HUDEP-2 (cell line): ENCODE measurements around the gene SNED1.

Experiments used
- DNase-seq, 76 experiments: peaks; one replicate each; lab custom pipeline; 2025; ENCODE audit not compliant: unreplicated experiment in 76 of 76; lab: John Stamatoyannopoulos, UW

The SNED1 gene

GRCh38 chr2:240991378-240992263 lies 6.8 kb upstream of the SNED1 start:
- no peak for DNase-seq

GRCh38 chr2:240992572-240993291 lies 5.7 kb upstream of the SNED1 start:
- DNase-seq = no peak

DNA sequence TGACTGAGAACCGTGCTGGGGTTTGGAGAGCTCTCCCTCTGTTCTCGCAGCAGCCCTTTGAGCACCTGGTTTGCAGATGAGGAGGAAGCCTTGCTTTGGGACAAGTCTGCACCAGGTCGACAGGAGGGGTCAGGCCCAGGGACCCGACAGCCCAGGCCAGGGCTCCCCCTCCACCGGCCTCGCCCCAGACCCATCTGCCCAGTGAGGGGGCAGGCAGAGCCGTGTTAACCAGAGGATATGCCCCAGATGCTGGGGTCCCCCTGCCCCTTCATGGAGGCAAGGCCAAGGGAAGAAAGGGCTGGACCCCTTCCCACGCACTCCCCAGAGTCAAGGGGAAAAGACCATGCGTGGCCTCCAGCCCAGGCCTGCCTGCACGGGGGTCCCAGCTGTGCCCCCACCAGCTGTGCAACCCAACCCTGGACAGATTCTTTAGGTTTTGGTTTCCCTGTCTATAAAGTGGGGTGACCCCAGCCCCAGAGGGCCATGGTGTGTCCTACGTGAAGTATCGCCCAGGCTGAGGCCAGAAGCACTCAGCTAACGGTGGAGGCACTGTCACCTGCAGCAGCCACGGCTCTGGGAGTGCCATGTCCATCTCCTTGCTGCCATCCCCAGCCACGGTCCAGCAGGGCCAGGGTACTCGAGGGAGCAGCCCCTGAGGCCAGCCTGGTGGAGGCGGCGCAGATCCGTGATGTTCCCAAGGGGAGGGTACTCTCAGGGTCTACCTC lies 4.8 kb upstream of the SNED1 start:
- DNase-seq = no peak

- DNase-seq = no peak
These were observed 4.1 kb upstream of the SNED1 start for GRCh38 chr2:240994171-240994896.

DNA sequence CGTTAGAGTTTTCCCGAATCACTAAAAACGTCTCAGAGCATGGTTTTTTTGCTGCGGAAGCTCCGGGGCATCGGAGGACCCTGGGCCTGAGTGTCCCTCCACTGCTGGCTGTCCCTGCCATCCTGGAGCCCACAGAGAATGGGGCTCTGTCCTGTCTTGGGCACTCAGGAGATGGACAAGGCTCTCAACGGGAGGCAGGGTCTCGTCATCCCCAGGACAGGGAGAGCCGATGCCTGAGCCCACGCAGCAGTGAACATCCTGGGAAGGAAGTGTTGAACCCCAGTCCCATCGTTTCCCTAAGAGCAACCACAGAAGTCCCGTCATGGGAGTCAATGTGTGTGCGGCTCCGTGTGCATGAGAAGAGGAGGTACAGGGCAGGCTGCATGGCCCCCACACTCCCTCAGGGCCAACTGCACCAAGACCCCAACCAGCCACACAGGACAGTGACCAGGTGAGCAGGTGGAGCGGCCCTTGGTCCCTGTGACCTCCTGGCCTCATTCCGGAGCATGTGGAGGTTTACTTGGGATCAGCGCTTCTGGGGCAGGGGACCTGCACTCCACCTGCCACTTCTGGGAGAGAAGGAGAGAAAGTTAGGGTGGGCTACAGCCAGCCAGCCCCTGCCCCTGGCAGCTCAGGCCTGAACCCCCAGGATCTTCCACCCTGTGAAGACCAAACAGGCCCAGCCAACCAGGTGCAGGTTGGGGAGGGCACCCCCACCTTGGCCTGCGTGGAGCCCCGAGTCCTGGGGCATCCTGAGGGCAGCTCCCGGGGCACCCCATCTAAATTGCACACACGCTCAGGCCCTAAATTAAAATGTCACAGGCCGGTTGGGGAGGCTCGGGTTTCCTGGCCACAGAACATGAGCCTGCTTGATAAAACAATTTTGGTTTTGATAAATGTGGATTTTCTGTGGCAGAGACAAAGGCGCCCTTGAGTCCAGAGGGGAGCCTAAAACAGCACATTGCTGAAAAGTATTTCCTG lies 3.1 kb upstream of the SNED1 start:
- no peak for DNase-seq

- DNase-seq = no peak
These were observed 2.1 kb upstream of the SNED1 start for GRCh38 chr2:240996161-240996833.

DNA sequence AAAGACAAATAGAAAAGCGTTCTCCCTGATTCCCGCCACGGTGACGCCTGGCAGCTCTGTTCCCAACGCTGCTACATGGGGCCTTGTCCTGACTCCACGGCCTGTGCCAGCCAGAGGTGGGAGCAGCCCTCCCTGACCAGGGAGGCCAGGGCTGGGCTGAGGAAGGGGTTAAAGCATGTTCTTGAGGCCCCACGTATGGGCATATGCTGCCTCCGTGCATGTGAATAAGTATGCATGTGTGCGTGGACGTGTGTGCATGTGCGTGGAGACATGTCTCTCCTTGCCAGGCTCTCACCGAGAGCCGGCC lies 1.6 kb upstream of the SNED1 start:
- no peak for DNase-seq

DNA sequence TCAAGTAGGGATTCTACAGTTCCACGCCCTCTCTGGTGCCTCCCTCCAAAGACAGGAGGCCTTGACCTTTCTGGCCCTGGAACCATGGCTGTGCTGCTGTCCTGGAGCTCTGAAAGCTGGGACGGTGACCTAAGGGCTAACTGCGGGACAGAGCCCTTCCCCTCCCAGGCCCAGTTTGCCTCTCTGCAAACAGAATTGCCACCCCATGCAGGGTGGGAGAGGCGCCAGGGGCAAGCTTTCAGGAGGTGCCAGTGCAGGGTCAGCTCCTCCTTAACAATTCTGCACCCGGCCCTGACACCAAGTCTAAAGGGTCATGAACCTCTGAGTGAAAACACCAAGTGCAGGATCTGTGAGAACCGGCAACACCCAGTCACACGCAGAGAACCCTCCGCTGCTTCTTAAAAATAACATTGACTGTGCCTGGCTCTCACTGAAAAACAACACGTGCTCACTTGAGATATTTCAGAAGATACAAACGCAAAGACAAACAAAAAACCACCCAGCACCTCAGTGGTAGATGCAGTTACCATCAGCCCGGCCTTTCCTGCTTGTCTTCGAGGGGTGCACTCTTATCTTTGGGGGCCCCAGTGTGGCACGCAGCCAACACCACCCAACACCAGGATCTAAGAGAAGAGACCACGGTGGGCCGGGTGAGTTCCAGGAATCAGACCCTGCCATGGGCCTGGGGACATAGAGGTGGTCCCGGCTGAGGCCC lies 1.1 kb upstream of the SNED1 start:
- no peak for DNase-seq

DNA sequence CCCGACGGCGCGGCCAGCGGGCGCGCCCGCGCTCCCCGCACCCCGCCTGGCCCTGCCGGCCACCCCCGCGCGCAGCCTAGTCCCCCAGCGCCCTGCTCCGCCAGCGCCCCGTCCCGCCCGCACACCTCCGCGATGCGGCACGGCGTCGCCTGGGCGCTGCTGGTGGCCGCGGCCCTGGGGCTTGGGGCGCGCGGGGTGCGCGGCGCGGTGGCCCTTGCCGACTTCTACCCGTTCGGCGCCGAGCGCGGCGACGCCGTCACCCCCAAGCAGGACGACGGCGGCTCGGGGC lies 232 bp downstream of the SNED1 start:
- DNase-seq = no peak

- DNase-seq = no peak
These were observed 775 bp downstream of the SNED1 start for GRCh38 chr2:240998995-240999791.

DNA sequence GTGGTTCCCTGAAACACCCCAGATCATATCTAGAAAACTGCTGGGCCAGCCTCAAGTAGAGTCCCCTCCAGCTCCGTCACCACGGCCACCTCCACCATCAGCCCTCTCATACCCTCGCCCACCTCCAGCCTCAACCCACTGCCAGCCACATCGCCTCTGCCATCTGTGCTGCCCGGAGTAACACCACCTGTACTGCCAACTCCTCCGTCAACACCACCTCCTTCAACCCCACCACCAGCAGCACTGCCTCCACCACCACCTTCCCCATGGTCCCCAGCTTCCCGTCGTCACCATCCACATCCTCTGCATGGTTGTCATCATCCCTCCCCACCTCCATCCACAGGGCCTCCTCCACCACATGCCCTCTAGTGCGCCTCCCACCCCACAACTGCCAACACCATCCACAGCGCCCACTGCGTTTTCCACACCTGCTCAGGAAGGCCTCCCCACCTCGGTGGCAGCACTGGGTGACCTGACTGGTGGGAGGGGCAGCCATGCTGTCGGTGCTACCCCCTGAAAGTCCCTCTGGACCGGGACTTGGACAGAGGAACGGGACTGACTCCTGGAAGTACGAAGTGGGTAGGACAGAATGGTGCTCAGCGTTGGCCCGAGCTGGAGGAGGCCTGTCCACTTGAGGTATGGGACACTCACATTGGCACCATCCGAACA lies 1.6 kb downstream of the SNED1 start:
- DNase-seq = no peak

GRCh38 chr2:241000831-241001321 lies 2.5 kb downstream of the SNED1 start:
- DNase-seq = no peak

DNA sequence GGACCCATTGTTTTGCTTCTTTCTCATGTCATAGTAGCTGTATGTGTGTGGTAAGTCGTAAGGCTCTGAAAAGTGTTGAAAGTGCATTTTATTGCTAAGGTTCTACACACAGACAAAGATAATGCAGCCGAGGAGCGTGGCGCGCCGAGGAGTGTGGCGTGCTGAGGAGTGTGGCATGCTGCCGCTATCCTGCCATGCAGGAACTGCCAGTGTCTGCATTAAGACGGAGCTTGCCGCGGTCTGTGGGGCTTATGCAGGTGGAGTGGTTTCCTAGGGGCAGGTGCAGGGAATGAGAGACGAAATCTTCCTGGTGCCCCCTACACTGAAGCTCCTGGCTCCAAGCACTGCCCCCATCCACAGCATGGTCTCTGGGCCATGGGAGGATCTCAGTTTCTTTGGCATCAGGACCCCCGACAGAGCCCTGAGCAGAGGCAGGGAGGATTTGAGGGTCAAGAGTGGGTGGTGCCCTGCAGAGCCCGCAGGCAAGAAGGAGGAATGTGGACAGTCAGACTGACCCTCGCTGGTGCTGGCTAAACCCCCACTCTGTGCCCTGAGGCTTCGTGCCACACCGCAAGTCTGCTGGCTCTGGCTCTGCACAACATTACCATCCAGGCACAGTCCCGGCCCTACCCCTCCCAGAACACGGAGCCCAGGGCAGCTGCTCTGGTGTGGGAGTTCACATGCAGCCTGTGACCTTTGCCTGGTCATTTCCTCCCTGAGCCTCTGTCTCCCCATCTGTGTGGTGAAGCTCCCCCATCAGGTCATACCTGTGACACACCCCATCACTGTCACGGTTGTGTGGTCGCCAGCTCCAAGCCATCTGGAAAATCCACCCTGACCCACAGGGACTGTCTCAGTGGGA lies 3.2 kb downstream of the SNED1 start:
- no peak for DNase-seq

GRCh38 chr2:241002275-241003046 lies 4.0 kb downstream of the SNED1 start:
- DNase-seq = no peak

GRCh38 chr2:241003047-241003360 lies 4.6 kb downstream of the SNED1 start:
- no peak for DNase-seq

DNA sequence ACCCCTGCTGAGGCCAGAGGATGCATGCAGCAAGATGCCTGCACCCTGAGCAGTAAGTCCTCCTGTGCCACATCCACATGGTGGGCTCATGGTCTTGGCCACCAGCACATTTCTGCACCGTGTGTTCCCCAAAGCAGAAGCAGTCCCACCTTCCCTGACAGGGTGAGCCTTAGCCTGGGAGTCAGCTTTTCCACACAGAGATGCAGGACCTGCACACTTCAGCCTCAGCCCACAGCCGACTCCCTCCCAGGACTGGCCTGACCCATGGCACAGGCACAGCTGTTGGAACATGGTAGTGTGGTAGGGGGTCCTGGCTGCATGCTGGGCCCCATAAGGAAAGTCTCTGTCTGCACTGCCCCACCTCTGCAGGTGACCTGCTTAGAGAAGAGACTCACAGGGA lies 5.0 kb downstream of the SNED1 start:
- DNase-seq = no peak
